GM12801 (cell line): ENCODE results near the gene EGFL7.

Experiments used
- TF ChIP-seq, protein P1 (sequence below): IDR thresholded peaks from one replicate; pipeline ENCODE4 v1.5.1; 2011; ENCODE audit warnings: control low read depth; ENCODE audit not compliant: insufficient read length; ENCODE audit errors: extremely low read depth

Gene EGFL7

GRCh38 chr9:136621734-136622093, 41.0 kb upstream of the EGFL7 start:
- TF ChIP-seq, protein P1, sequence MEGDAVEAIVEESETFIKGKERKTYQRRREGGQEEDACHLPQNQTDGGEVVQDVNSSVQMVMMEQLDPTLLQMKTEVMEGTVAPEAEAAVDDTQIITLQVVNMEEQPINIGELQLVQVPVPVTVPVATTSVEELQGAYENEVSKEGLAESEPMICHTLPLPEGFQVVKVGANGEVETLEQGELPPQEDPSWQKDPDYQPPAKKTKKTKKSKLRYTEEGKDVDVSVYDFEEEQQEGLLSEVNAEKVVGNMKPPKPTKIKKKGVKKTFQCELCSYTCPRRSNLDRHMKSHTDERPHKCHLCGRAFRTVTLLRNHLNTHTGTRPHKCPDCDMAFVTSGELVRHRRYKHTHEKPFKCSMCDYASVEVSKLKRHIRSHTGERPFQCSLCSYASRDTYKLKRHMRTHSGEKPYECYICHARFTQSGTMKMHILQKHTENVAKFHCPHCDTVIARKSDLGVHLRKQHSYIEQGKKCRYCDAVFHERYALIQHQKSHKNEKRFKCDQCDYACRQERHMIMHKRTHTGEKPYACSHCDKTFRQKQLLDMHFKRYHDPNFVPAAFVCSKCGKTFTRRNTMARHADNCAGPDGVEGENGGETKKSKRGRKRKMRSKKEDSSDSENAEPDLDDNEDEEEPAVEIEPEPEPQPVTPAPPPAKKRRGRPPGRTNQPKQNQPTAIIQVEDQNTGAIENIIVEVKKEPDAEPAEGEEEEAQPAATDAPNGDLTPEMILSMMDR: no peak

- TF ChIP-seq, protein P1: no peak
These were observed 40.2 kb upstream of the EGFL7 start for GRCh38 chr9:136622538-136622948.

DNA sequence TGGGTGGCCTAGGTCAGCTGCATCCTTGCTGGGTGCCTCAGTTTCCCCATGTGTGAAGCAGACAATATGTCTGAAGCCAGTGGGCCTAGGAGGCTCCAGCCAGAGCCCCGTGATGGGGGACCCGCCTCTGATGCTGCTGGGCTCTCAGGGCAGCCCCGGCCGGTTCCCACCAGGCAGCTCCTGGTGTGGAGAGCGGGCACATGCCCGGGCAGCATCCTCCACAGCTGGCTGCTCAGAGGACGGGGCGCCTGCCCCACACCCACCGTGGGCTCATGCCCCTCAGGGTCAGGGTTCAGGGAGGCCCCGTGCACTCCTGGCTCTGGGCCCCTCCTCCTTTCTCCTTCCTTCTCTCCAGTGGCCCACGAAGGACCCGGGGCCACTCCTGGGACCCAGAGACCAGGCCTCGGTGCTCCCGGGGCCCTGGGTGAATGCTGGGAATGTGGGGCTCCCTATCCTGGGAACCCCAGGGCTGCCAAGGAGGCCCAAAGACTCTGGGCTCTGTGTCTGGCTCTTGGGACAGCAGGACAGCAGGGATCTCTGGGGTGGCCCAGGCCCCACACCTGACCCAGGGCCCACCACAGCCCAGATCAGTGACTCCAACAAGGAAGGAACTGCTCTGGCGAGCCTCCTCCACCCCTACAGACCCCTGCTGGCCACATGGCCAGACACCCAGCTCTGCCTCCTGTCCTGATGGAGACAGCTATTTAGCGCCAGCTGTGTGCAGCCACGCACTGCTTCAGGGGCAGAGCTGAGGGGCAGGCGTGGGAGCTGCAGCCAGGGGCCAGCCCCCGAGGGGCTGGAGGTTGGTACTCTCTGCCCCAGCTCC, 39.5 kb upstream of the EGFL7 start:
- TF ChIP-seq, protein P1: no peak

DNA sequence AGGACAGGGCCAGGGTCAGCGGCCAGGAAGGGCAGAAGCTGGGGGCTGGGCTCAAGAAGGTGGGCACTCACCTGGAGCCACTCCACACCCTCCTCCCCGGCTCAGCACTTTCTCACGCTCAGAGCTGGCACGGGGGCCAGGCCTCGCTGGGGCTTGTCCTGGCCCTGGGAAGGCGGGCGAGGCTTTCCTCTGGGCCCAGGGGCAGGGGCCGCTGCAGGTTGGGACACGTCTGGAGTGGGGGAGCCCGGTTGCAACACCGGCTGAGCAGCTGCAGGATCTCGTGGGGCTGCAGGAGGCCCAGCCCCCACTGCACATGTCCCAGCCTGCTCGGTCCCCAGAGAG, 38.9 kb upstream of the EGFL7 start:
- TF ChIP-seq, protein P1: no peak

GRCh38 chr9:136624184-136624951, 38.3 kb upstream of the EGFL7 start:
- TF ChIP-seq, protein P1: no peak

DNA sequence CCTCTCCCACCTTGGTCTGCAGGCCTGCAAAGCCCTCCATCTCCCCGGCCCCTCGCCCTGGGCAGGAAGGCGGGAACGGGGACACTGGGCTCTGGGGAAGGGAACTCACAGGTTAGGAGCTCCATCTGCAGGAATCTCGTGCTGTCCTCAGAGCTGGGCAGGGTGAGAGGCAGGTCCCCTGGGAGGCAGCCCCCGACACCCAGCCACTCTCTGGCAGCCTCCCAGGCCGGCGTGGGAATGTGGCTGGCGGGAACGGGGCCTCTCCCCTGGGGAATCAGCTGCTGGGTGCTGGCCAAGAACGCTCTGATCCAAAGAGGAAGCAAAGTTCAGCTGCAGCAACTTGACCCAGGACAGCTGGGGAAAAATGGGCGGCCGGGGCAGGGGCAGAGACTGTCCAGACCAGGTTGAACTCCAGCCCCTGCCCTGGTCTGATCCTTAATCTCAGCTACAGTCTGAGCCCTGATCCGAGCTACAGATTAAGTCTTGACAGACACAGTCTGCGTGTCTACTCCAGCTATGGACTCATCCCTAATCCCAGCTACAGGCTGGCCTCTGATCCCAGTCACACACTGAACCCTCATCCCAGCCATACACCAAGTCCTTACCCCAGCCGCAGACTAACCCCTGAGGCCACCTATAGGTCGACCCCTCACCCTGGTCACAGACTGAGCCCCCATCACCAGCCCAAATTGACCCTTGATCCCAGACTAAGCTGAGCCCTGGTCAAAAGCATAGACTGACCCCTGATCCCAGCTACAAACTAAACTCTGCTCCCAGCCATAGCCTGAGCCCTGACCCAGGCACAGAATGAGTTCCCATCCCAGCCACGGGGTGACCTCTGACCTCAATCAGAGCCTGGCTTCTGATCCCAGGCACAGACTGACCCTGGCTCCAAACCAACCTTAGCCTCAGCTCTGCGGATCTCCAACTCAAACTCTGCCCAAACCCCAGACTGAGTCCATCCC, 37.3 kb upstream of the EGFL7 start:
- TF ChIP-seq, protein P1: no peak

DNA sequence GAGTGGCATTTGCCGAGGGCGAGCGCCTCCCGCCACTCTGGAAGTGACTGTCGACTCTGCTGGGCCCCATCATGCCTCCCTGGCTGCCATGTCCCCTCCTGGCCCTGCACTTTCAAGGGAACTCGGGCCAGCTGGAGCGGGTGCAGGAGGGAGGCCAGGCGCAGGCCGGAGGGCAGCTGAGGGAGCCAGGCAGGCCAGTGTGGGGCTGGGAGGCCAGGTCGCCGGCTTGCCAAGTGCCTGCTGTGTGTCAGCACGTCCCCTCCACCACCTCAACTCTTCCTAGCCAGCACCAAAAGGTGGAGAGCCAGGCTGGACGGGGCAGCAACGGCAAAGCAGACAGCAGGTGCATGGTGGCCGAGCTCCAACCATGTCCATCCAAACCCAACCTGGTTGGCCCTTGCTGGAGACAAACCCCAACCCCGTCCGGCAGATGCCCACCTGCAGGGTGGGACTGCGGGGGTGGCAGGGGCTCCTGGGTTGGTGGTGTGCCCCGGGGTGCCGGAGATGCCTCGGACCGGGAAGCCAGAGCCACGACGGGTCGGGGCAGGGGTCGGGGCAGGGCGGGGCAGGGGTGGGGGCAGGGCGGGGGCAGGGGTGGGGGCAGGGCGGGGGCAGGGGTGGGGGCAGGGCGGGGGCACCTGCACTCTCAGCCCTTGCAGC, 36.5 kb upstream of the EGFL7 start:
- TF ChIP-seq, protein P1: no peak
